Thyroid gland (tissue), 4 donors: ENCODE measurements around the gene SORCS2. TPM values are rescaled to one million over a fixed set of nuclear protein-coding genes. Genes with fewer than 3 reads are reported as not detected.
A peak's percentile ranks its signal among the peaks of the same experiment; 100 is the strongest.

Source experiments
- DNase-seq, 2 donors: peaks; one replicate each; pipeline ENCODE4 v3.0.0-alpha.2; 2019
- H3K27ac ChIP-seq, 3 donors: fragments of 200-600 bp; sonication (generic); 1 replicate in 2 of 3; 2 replicates in 1 of 3; pipeline ENCODE4 v1.5.1; 2016 to 2019; ENCODE audit warnings: mild to moderate bottlenecking in 1 of 3, moderate library complexity in 1 of 3
- H3K27me3 ChIP-seq: fragments of 200-600 bp; sonication (generic); one replicate; pipeline ENCODE4 v1.5.1; 2019
- H3K36me3 ChIP-seq, 2 donors: fragments of 200-600 bp; sonication (generic); one replicate each; pipeline ENCODE4 v1.5.1; 2016 to 2019
- H3K4me1 ChIP-seq, 2 donors: fragments of 200-600 bp; sonication (generic); one replicate each; pipeline ENCODE4 v1.5.1; 2017 to 2019
- H3K4me3 ChIP-seq, 3 donors: fragments of 200-600 bp; sonication (generic); replicated peaks in 1 of 3; 1 replicate in 2 of 3; 2 replicates in 1 of 3; pipeline ENCODE4 v1.5.1; 2016; ENCODE audit warnings: mild to moderate bottlenecking in 1 of 3
- H3K9me3 ChIP-seq: fragments of 200-600 bp; sonication (generic); one replicate; pipeline ENCODE4 v1.5.1; 2017
- POLR2A ChIP-seq, 2 donors: fragments of 450-650 bp; IDR thresholded peaks; one replicate each; pipeline ENCODE4 v1.6.1; 2017; ENCODE audit warnings: antibody characterized with exemption in 2 of 2, mild to moderate bottlenecking in 2 of 2, moderate library complexity in 1 of 2
- WGBS, 2 donors: methylation state at CpG; one replicate each; pipeline ENCODE4 v1.1.5; 2017; 5-methylcytosine and 5-hydroxymethylcytosine counted together
- intact Hi-C: fragments of 100-400 bp; cut with DNase I; formaldehyde crosslinking; loops from one replicate; pipeline ENCODE4 v1.15.1; 2023
- total RNA-seq, 4 donors: library from RNA; depleted of rRNA; stranded (reverse); fragments of >200 nt; gene quantifications; one replicate each; pipeline ENCODE4 v1.2.3, GENCODE V29; 2016
- TF ChIP-seq, protein P1 (sequence below), 6 experiments: fragments of 200-600 bp in 3 of 6; fragments of 450-650 bp in 3 of 6; sonication (generic) in 3 of 6; IDR thresholded peaks; one replicate each; pipeline ENCODE4 v1.5.1; 2016 to 2019; ENCODE audit warnings: antibody characterized with exemption in 6 of 6, mild to moderate bottlenecking in 2 of 6, inconsistent platforms in 1 of 6, moderate library complexity in 1 of 6

SORCS2 gene
- total RNA-seq, 4 donors from 2014 or later = 1.7 to 13.6 (median 3.6) TPM

DNA sequence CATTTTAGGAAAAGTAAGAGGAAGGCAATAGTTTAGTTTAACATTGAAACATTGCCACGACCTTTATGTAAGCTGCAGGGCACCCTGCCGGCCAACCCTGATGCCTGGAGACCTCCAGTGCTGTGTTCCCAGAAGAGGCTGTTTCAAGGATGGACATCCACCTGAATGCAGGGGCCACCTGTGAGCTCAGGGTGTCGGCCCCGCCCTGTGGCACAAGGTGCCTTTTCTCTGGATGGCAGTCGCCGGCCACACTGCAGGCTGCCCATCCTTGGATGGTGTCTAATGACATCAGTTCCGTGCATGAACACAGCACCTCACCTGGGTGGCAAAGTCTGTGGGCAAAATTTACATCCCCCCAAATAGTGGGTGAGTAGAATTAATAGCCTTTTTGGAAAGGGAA is 567.3 kb downstream of the SORCS2 start:
- WGBS, 2 donors = 93 to 99% methylated on average over 5 of the region's 7 CpGs
- intact Hi-C loops = loop anchor here (5.0 kb wide), 1 partner anchor 43 kb away; no protein-coding TSS in a partner anchor
- H3K27me3 ChIP-seq = no peaks in the 10 kb centered on the region
- H3K4me1 ChIP-seq = peaks cover 0 to 3% of the 10 kb centered on the region in 2 donors
- no peaks in the 10 kb centered on the region for H3K36me3 ChIP-seq
- no peak overlapping the region for H3K4me3 ChIP-seq
- H3K27ac ChIP-seq = no peak overlapping the region
- TF ChIP-seq, protein P1, sequence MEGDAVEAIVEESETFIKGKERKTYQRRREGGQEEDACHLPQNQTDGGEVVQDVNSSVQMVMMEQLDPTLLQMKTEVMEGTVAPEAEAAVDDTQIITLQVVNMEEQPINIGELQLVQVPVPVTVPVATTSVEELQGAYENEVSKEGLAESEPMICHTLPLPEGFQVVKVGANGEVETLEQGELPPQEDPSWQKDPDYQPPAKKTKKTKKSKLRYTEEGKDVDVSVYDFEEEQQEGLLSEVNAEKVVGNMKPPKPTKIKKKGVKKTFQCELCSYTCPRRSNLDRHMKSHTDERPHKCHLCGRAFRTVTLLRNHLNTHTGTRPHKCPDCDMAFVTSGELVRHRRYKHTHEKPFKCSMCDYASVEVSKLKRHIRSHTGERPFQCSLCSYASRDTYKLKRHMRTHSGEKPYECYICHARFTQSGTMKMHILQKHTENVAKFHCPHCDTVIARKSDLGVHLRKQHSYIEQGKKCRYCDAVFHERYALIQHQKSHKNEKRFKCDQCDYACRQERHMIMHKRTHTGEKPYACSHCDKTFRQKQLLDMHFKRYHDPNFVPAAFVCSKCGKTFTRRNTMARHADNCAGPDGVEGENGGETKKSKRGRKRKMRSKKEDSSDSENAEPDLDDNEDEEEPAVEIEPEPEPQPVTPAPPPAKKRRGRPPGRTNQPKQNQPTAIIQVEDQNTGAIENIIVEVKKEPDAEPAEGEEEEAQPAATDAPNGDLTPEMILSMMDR (IDR thresholded peaks at IDR 0.05) = no peak
- no peak for TF ChIP-seq POLR2A (IDR thresholded peaks at IDR 0.05)
- no peaks in the 10 kb centered on the region for H3K9me3 ChIP-seq
- DNase-seq = no peak

DNA sequence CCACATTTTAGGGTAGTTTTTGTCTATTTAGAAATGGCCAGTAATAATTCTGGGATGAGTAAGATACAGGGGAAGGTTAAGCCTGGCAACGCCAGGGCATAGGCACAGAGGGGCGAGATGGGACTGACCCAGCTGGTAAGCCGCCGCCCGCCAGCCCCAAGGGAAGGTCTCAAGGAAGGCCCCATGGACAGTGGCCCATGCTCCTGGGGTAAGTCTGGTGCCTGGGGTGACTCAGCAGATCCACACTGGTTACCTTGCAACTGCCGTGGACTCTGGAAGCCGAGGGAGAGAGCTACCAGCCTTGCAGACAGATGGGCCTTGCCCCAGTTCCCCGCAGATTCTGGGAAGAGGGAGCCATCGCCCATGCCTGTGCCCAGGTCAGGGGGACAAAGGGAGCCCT is 567.9 kb downstream of the SORCS2 start:
- H3K9me3 ChIP-seq = no peaks in the 10 kb centered on the region
- WGBS, 2 donors = 88 to 91% methylated on average over 7 to 8 of the region's 9 CpGs
- intact Hi-C loops = loop anchor here (5.0 kb wide), 1 partner anchor 42 kb away; no protein-coding TSS in a partner anchor
- no peaks in the 10 kb centered on the region for H3K27me3 ChIP-seq
- DNase-seq = no peak
- H3K36me3 ChIP-seq = no peaks in the 10 kb centered on the region
- no peak overlapping the region for H3K4me3 ChIP-seq
- TF ChIP-seq POLR2A (IDR thresholded peaks at IDR 0.05) = no peak
- TF ChIP-seq, protein P1 (IDR thresholded peaks at IDR 0.05) = no peak
- peaks cover 0 to 3% of the 10 kb centered on the region in 2 donors for H3K4me1 ChIP-seq
- H3K27ac ChIP-seq = no peak overlapping the region

DNA sequence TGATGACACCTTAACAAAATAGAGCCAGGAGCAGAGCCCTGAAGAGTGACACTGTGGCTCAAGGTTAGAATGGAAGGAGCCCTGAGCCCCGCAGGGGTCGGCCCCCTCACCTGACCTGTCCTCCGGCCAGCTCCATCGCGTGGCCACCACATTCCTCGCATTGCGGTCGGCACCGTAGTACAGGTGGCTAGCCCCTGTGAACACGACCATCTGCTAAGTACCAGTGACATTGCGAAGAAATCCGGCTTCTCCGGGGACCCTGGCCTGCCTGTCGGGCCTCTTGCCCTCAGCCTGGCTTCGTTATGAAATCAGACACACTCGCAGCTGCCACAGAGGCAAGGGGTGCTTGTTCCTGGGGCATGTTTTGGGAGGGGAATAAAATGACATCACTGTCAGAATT is 568.4 kb downstream of the SORCS2 start:
- no peaks in the 10 kb centered on the region for H3K36me3 ChIP-seq
- no peak for DNase-seq
- no peak overlapping the region for H3K4me3 ChIP-seq
- peaks cover 0 to 3% of the 10 kb centered on the region in 2 donors for H3K4me1 ChIP-seq
- no peak for TF ChIP-seq POLR2A (IDR thresholded peaks at IDR 0.05)
- TF ChIP-seq, protein P1 (IDR thresholded peaks at IDR 0.05) = no peak
- H3K9me3 ChIP-seq = no peaks in the 10 kb centered on the region
- no peak overlapping the region for H3K27ac ChIP-seq
- intact Hi-C loops = loop anchor here (5.0 kb wide), 1 partner anchor 42 kb away; no protein-coding TSS in a partner anchor
- H3K27me3 ChIP-seq = no peaks in the 10 kb centered on the region
- whole genome bisulfite sequencing, 2 donors = 93 to 95% methylated on average over 16 of the region's 16 CpGs

DNA sequence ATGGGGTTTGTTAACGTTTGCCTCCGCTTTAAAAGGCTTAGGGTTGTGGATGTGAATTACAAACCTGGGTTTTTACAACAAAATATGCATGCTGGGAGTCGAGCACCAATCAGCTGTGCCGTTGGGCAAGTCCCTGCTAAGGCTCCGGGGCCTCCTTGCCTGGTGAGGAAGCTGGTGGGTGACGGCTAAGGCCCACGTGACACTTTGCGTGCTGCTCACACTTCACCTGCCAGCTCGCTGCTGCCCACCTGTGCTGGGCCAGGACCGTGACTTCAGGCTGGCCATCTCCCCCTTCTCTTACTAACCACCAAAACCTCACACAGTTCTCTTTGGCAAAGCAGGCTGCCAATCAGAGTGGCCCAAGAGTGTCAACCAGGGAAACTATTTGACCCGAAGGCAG is 569.0 kb downstream of the SORCS2 start:
- Histone ChIP-seq H3K27ac (no peak overlapping the region), H3K36me3 (no peaks in the 10 kb centered on the region), H3K9me3 (no peaks in the 10 kb centered on the region), H3K4me3 (no peak overlapping the region), H3K27me3 (no peaks in the 10 kb centered on the region), H3K4me1 (peaks cover 3 to 5% of the 10 kb centered on the region in 2 donors)
- DNase-seq = no peak
- intact Hi-C loops = loop anchor here (5.0 kb wide), 1 partner anchor 41 kb away; no protein-coding TSS in a partner anchor
- no peak for TF ChIP-seq POLR2A (IDR thresholded peaks at IDR 0.05)
- TF ChIP-seq, protein P1 (IDR thresholded peaks at IDR 0.05) = no peak
- WGBS, 2 donors = 85 to 90% methylated on average over 6 to 9 of the region's 11 CpGs

DNA sequence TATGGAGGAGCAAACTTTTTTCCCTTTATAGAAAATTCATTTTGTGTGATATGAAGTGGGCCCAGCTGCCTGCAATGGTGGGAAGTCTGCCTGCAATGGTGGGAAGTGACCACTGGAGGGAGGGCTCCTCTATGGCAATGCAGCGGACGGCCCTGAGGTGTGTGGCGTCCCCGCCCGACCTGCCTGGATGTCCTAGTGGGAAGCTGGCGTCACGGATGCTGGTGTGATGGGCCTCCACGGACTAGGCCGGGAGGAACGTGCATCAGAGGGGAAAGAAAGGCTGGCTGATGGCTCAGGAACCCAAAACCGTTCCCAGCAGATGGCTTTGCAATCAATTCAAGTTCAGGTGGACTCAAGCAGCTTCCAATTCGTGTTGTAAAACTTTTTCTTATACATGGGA is 569.4 kb downstream of the SORCS2 start:
- intact Hi-C loops = loop anchor here (5.0 kb wide), 1 partner anchor 41 kb away; no protein-coding TSS in a partner anchor
- no peaks in the 10 kb centered on the region for H3K36me3 ChIP-seq
- H3K4me3 ChIP-seq = no peak overlapping the region
- no peak overlapping the region for H3K27ac ChIP-seq
- peak; percentile 74 to 80 for DNase-seq
- H3K4me1 ChIP-seq = peaks cover 4 to 9% of the 10 kb centered on the region in 2 donors
- TF ChIP-seq, protein P1 (IDR thresholded peaks at IDR 0.05) = peak; percentile 41 to 90 (median 77)
- TF ChIP-seq POLR2A (IDR thresholded peaks at IDR 0.05) = no peak
- no peaks in the 10 kb centered on the region for H3K27me3 ChIP-seq
- 44 to 52% methylated on average over 12 of the region's 12 CpGs for WGBS, 2 donors
- no peaks in the 10 kb centered on the region for H3K9me3 ChIP-seq
